HEK293T (cell line): Measurements from ENCODE around the gene PPP1R9B.

Experiments used
- BHLHE40 ChIP-seq: fragments of 450-650 bp; IDR thresholded peaks from 2 replicates; pipeline ENCODE4 v1.6.1; 2016; ENCODE audit warnings: mild to moderate bottlenecking, moderate library complexity, borderline replicate concordance
- FOXA1 ChIP-seq: fragments of 450-650 bp; IDR thresholded peaks from 2 replicates; pipeline ENCODE4 v1.6.1; 2016; ENCODE audit warnings: mild to moderate bottlenecking
- PKNOX1 ChIP-seq: fragments of 450-650 bp; IDR thresholded peaks from 2 replicates; pipeline ENCODE4 v1.6.1; 2016
- SP1 ChIP-seq: fragments of 450-650 bp; IDR thresholded peaks from 2 replicates; pipeline ENCODE4 v1.6.1; 2017
- SUZ12 ChIP-seq: fragments of 450-650 bp; IDR thresholded peaks from 2 replicates; pipeline ENCODE4 v1.6.1; 2016; ENCODE audit warnings: mild to moderate bottlenecking
- TARDBP ChIP-seq: fragments of 450-650 bp; IDR thresholded peaks from 2 replicates; pipeline ENCODE4 v1.6.1; 2016
- ZNF384 ChIP-seq: fragments of 450-650 bp; IDR thresholded peaks from 2 replicates; pipeline ENCODE4 v1.6.1; 2016

GRCh38 chr17:50120475-50121253 lies 29.8 kb downstream of the PPP1R9B start:
- TF ChIP-seq SP1 (no peak), ZNF384 (no peak), FOXA1 (no peak), BHLHE40 (no peak), TARDBP (no peak), SUZ12 (no peak), PKNOX1 (no peak)
